Loucy (cell line): ENCODE results near the gene NUDT4.

Source experiments
- H2AFZ ChIP-seq: fragments of 200-600 bp; sonication (generic); 2 replicates; pipeline ENCODE4 v1.6.0; 2016; ENCODE audit warnings: antibody characterized with exemption, mild to moderate bottlenecking, low read length, moderate library complexity
- H3F3A ChIP-seq: fragments of 200-600 bp; 2 replicates; pipeline ENCODE4 v1.6.0; 2016; ENCODE audit warnings: antibody characterized with exemption, low read depth, mild to moderate bottlenecking
- H3K27me3 ChIP-seq: fragments of 200-600 bp; sonication (generic); 2 replicates; pipeline ENCODE4 v1.6.1; 2014; ENCODE audit warnings: low read length, mild to moderate bottlenecking; ENCODE audit not compliant: insufficient read depth, poor library complexity, severe bottlenecking
- H3K36me3 ChIP-seq: fragments of 200-600 bp; sonication (generic); 2 replicates; pipeline ENCODE4 v1.6.1; 2016; ENCODE audit warnings: low read length; ENCODE audit not compliant: insufficient read depth
- H3K4me1 ChIP-seq: fragments of 200-600 bp; sonication (generic); 2 replicates; pipeline ENCODE4 v1.5.1; 2014; ENCODE audit warnings: low read length, mild to moderate bottlenecking; ENCODE audit not compliant: insufficient read depth, poor library complexity, severe bottlenecking
- H3K4me2 ChIP-seq: fragments of 200-600 bp; sonication (generic); 2 replicates; pipeline ENCODE4 v1.6.0; 2014; ENCODE audit warnings: antibody characterized with exemption, low read length, low read depth, mild to moderate bottlenecking; ENCODE audit not compliant: poor library complexity, severe bottlenecking
- H3K4me3 ChIP-seq: fragments of 200-600 bp; sonication (generic); 2 replicates; pipeline ENCODE4 v1.5.1; 2014; ENCODE audit warnings: low read length, mild to moderate bottlenecking, mixed read lengths; ENCODE audit not compliant: poor library complexity, severe bottlenecking
- H3K79me2 ChIP-seq: fragments of 200-600 bp; sonication (generic); 2 replicates; pipeline ENCODE4 v1.6.1; 2014; ENCODE audit warnings: low read length; ENCODE audit not compliant: insufficient read depth
- H3K9ac ChIP-seq: fragments of 200-600 bp; sonication (generic); 2 replicates; pipeline ENCODE4 v1.6.0; 2014; ENCODE audit warnings: mild to moderate bottlenecking, low read depth, low read length, moderate library complexity; ENCODE audit not compliant: poor library complexity, severe bottlenecking
- H3K9me2 ChIP-seq: fragments of 200-600 bp; sonication (generic); replicated peaks from 2 replicates; pipeline ENCODE4 v1.6.1; 2016; ENCODE audit warnings: low read depth, low read length, mixed read lengths
- H3K9me3 ChIP-seq: fragments of 200-600 bp; sonication (generic); 2 replicates; pipeline ENCODE4 v1.6.1; 2014; ENCODE audit warnings: mild to moderate bottlenecking, antibody characterized with exemption, low read length, low read depth; ENCODE audit not compliant: insufficient read depth
- H4K20me1 ChIP-seq: fragments of 200-600 bp; sonication (generic); 2 replicates; pipeline ENCODE4 v1.6.0; 2014; ENCODE audit warnings: antibody characterized with exemption, low read length, mild to moderate bottlenecking; ENCODE audit not compliant: insufficient read depth, poor library complexity, severe bottlenecking
- CTCF ChIP-seq: fragments of 200-600 bp; sonication (generic); conservative IDR thresholded peaks from 2 replicates; pipeline ENCODE4 v1.5.1; 2014; ENCODE audit warnings: mild to moderate bottlenecking, antibody characterized with exemption, low read length
- EZH2phosphoT487 ChIP-seq: fragments of 200-600 bp; IDR thresholded peaks from 2 replicates; pipeline ENCODE4 v1.6.1; 2018; ENCODE audit warnings: antibody characterized with exemption, mild to moderate bottlenecking, moderate library complexity, borderline replicate concordance

Gene NUDT4

GRCh38 chr12:93339695-93340094 is 38.0 kb upstream of the NUDT4 start:
- Histone ChIP-seq H3K79me2 (no peaks in the 10 kb centered on the region), H3K9ac (no peak overlapping the region), H3F3A (no peaks in the 10 kb centered on the region), H4K20me1 (no peaks in the 10 kb centered on the region), H3K27me3 (no peaks in the 10 kb centered on the region), H3K36me3 (no peaks in the 10 kb centered on the region), H3K9me2 (no peaks in the 10 kb centered on the region), H3K4me1 (no peaks in the 10 kb centered on the region), H3K4me3 (no peak overlapping the region), H2AFZ (no peak overlapping the region), H3K9me3 (no peaks in the 10 kb centered on the region), H3K4me2 (no peak overlapping the region)
- TF ChIP-seq EZH2phosphoT487 (no peak), CTCF (no peak)

- Histone ChIP-seq H2AFZ (no peak overlapping the region), H3K9ac (no peak overlapping the region), H3K79me2 (no peaks in the 10 kb centered on the region), H4K20me1 (no peaks in the 10 kb centered on the region), H3K4me3 (no peak overlapping the region), H3K27me3 (no peaks in the 10 kb centered on the region), H3K4me1 (no peaks in the 10 kb centered on the region), H3F3A (no peaks in the 10 kb centered on the region), H3K9me3 (no peaks in the 10 kb centered on the region), H3K36me3 (no peaks in the 10 kb centered on the region), H3K4me2 (no peak overlapping the region), H3K9me2 (no peaks in the 10 kb centered on the region)
- TF ChIP-seq CTCF (no peak), EZH2phosphoT487 (no peak)
Measured at GRCh38 chr12:93341409-93342049, 36.2 kb upstream of the NUDT4 start.

- no peak overlapping the region for H3K4me3 ChIP-seq
- H3K9ac ChIP-seq = no peak overlapping the region
- no peaks in the 10 kb centered on the region for H3K4me1 ChIP-seq
- H2AFZ ChIP-seq = no peak overlapping the region
- no peaks in the 10 kb centered on the region for H3K36me3 ChIP-seq
- no peaks in the 10 kb centered on the region for H3F3A ChIP-seq
- TF ChIP-seq CTCF (no peak), EZH2phosphoT487 (no peak)
- no peaks in the 10 kb centered on the region for H3K9me3 ChIP-seq
- no peaks in the 10 kb centered on the region for H3K79me2 ChIP-seq
- H4K20me1 ChIP-seq = no peaks in the 10 kb centered on the region
- no peaks in the 10 kb centered on the region for H3K27me3 ChIP-seq
- no peaks in the 10 kb centered on the region for H3K9me2 ChIP-seq
- no peak overlapping the region for H3K4me2 ChIP-seq
Measured at GRCh38 chr12:93347054-93347785, 30.5 kb upstream of the NUDT4 start.
